CD4-positive, alpha-beta memory T cell (primary cell): Measurements from ENCODE around the gene NAALADL2. TPM values are rescaled to one million over a fixed set of nuclear protein-coding genes. Genes with fewer than 3 reads are reported as not detected.

Source experiments
- CTCF ChIA-PET: fragments of 350-600 bp; sonication (Branson Sonifier 250); formaldehyde crosslinking; loops from one replicate; lab custom pipeline; 2021; ENCODE audit warnings: inconsistent platforms; ENCODE audit not compliant: partially characterized antibody; lab: Charles Lee
- POLR2A ChIA-PET: fragments of 350-600 bp; sonication (Branson Sonifier 250); formaldehyde crosslinking; loops from one replicate; lab custom pipeline; 2021; ENCODE audit not compliant: partially characterized antibody; lab: Charles Lee
- DNase-seq, 5 donors: peaks; one replicate each; pipeline versions ENCODE4 v3.0.0 to v3.0.0-alpha.2; 2020 to 2022; ENCODE audit warnings: mixed read lengths in 1 of 5
- H3K27ac ChIP-seq: one replicate; pipeline ENCODE4 v1.7.0; 2013; ENCODE audit warnings: low read depth, low read length
- H3K27me3 ChIP-seq: 2 replicates; pipeline ENCODE4 v1.7.0; 2013; ENCODE audit warnings: mild to moderate bottlenecking, low read length, moderate library complexity; ENCODE audit not compliant: insufficient read depth
- H3K36me3 ChIP-seq: 2 replicates; pipeline ENCODE4 v1.7.0; 2013; ENCODE audit warnings: mild to moderate bottlenecking, low read length, moderate library complexity; ENCODE audit not compliant: insufficient read depth
- H3K4me1 ChIP-seq: 2 replicates; pipeline ENCODE4 v1.7.0; 2013; ENCODE audit warnings: mild to moderate bottlenecking, low read length, moderate library complexity; ENCODE audit not compliant: insufficient read depth
- H3K4me3 ChIP-seq, 2 donors: one replicate each; pipeline ENCODE4 v1.7.0; 2013; ENCODE audit warnings: low read length in 2 of 2, mild to moderate bottlenecking in 1 of 2
- H3K9me3 ChIP-seq, 2 donors: one replicate each; pipeline ENCODE4 v1.7.0; 2013; ENCODE audit warnings: low read length in 2 of 2, control low read depth in 1 of 2; ENCODE audit not compliant: control insufficient read depth in 1 of 2
- H3K27ac Mint-ChIP-seq, 7 donors: one replicate each; pipeline ENCODE4 v1.8.0; 2020 to 2021; ENCODE audit warnings: mixed read lengths in 7 of 7, mild to moderate bottlenecking in 6 of 7, inconsistent platforms in 3 of 7, moderate library complexity in 3 of 7
- H3K27me3 Mint-ChIP-seq, 2 donors: one replicate each; pipeline ENCODE4 v1.8.0; 2020 to 2021; ENCODE audit warnings: mixed read lengths in 2 of 2
- H3K36me3 Mint-ChIP-seq, 2 donors: one replicate each; pipeline ENCODE4 v1.8.0; 2020 to 2021; ENCODE audit warnings: mixed read lengths in 2 of 2, inconsistent platforms in 1 of 2, mild to moderate bottlenecking in 1 of 2
- H3K4me1 Mint-ChIP-seq, 4 donors: one replicate each; pipeline ENCODE4 v1.8.0; 2020 to 2021; ENCODE audit warnings: mixed read lengths in 4 of 4, mild to moderate bottlenecking in 1 of 4
- H3K4me3 Mint-ChIP-seq, 8 donors: one replicate each; pipeline ENCODE4 v1.8.0; 2020 to 2021; ENCODE audit warnings: mixed read lengths in 8 of 8, mild to moderate bottlenecking in 7 of 8, moderate library complexity in 6 of 8, inconsistent platforms in 3 of 8
- H3K9me3 Mint-ChIP-seq, 8 donors: one replicate each; pipeline ENCODE4 v1.8.0; 2020 to 2021; ENCODE audit warnings: mixed read lengths in 8 of 8, mild to moderate bottlenecking in 5 of 8, inconsistent platforms in 3 of 8, moderate library complexity in 1 of 8
- intact Hi-C: fragments of 100-400 bp; cut with micrococcal nuclease; formaldehyde crosslinking; loops from one replicate; pipeline ENCODE4 v1.15.1; 2023
- polyA plus RNA-seq, 2 donors: library from polyadenylated mRNA; unstranded; fragments of 300-500 nt; fragmentation: Illumina TruSeq; gene quantifications; one replicate each; pipeline ENCODE4 v1.2.3, GENCODE V29; 2021
- total RNA-seq, 2 experiments: library from RNA; stranded (reverse); gene quantifications; one replicate each; pipeline ENCODE4 v1.2.3, GENCODE V29; 2021

Gene NAALADL2
- total and polyA plus RNA-seq, 4 experiments from 2014 or later = not detected

GRCh38 chr3:175731543-175731942, 872.4 kb downstream of the NAALADL2 start:
- Histone ChIP-seq H3K27ac (no peak overlapping the region), H3K36me3 (no peaks in the 10 kb centered on the region), H3K27me3 (no peaks in the 10 kb centered on the region), H3K9me3 (no peaks in the 10 kb centered on the region), H3K4me3 (no peak overlapping the region), H3K4me1 (no peaks in the 10 kb centered on the region)
- ChIA-PET POLR2A (no interaction called here), CTCF (no interaction called here)
- no peak for DNase-seq
- no peaks in the 10 kb centered on the region for H3K36me3 Mint-ChIP-seq
- H3K4me3 Mint-ChIP-seq = no peak overlapping the region
- intact Hi-C loops = no loop called here
- peaks cover 2 to 12% (median 8%) of the 10 kb centered on the region in 8 donors for H3K9me3 Mint-ChIP-seq
- no peaks in the 10 kb centered on the region for H3K4me1 Mint-ChIP-seq
- no peak overlapping the region for H3K27ac Mint-ChIP-seq
- no peaks in the 10 kb centered on the region for H3K27me3 Mint-ChIP-seq

DNA sequence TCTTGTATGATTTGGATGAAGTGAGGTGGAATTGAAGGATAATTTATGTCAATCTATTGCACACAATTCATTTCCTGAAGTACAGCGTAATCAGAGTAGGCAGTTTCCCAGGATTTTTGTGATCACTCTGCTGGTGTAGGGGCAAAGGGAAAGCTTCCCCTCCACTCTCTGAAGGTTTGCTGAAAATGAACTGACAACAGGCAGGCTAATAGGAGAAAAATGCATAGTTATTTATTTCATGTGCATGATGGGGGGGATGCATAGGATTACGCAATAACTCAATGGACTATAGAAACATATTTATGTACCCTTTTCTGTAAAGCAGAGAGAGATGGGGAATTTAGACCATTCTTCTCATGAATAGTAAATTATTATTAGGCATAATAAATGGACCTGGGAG, 872.9 kb downstream of the NAALADL2 start:
- CTCF ChIA-PET = no interaction called here

DNA sequence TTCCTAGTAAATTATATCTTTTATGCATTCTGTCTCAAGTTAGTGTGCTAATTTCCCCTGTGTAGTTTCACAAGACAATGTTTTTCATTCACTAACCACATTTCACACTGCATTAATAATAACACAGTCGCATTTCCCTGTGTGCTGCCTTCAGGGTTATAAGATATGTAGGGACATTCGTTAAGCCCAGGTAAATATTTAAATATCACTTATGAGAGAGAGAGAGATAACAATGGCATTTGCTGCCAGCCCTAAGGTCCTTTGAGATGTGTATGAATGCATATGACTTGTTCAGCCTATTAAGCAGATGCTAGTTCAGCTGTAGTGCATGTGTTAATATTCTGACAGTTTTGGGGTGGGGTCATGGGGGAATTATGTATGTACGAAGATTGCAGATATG, 876.7 kb downstream of the NAALADL2 start:
- ChIA-PET CTCF (no interaction called here), POLR2A (no interaction called here)
- Histone ChIP-seq H3K27ac (no peak overlapping the region), H3K36me3 (no peaks in the 10 kb centered on the region), H3K9me3 (no peaks in the 10 kb centered on the region), H3K27me3 (no peaks in the 10 kb centered on the region), H3K4me1 (no peaks in the 10 kb centered on the region), H3K4me3 (no peak overlapping the region)
- Mint-ChIP-seq H3K9me3 (peaks cover 4 to 16% (median 6%) of the 10 kb centered on the region in 8 donors), H3K4me1 (no peaks in the 10 kb centered on the region), H3K27me3 (no peaks in the 10 kb centered on the region), H3K4me3 (no peak overlapping the region), H3K36me3 (no peaks in the 10 kb centered on the region), H3K27ac (no peak overlapping the region)
- intact Hi-C loops = no loop called here
- DNase-seq = no peak

More for the DNA sequence above, 872.9 kb downstream of the NAALADL2 start:
- Histone ChIP-seq H3K9me3 (no peaks in the 10 kb centered on the region), H3K4me1 (no peaks in the 10 kb centered on the region), H3K36me3 (no peaks in the 10 kb centered on the region), H3K4me3 (no peak overlapping the region), H3K27ac (no peak overlapping the region), H3K27me3 (no peaks in the 10 kb centered on the region)
- Mint-ChIP-seq H3K4me1 (no peaks in the 10 kb centered on the region), H3K9me3 (peaks cover 2 to 11% (median 8%) of the 10 kb centered on the region in 8 donors), H3K27me3 (no peaks in the 10 kb centered on the region), H3K36me3 (no peaks in the 10 kb centered on the region), H3K27ac (no peak overlapping the region), H3K4me3 (no peak overlapping the region)
- DNase-seq = no peak
- POLR2A ChIA-PET = no interaction called here
- intact Hi-C loops = no loop called here

DNA sequence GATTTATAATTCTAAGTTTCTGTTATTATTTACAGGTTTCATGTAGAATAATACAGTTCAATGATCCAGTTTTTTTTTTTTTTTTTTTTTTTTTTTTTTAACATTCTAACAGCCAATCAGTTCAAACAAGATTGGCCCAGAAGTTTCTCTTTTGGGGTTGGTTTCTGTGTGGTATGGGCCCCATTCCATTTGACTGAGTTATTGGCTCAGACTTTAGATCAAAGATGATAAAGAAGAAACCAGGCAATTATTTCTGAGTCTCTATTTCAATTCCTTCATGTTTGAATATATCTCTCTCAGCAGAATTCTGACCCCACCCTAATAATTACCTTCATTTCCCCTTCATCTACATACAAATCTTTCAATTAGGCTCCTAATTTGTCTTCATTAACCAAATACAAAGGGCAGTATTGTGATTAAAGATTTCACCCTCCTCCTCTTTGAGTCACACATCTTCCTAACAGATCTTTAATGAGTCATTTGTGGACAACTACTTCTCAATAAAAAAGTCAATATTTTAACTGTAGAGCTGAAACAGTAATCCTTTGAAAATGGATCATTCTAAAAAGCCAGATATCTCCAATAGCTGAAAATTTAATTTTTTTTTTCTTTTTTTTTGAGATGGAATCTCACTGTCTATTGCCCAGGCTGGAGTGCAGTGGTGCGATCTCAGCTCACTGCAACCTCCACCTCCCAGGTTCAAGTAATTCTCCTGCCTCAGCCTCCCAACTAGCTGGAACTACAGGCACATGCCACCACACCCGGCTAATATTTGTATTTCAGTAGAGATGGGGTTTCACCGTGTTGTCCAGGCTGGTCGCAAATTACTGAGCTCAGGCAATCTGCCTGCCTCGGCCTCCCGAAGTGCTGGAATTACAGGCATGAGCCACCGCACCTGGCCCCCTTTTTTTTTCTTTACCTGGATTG, 878.8 kb downstream of the NAALADL2 start:
- no peak for DNase-seq

DNA sequence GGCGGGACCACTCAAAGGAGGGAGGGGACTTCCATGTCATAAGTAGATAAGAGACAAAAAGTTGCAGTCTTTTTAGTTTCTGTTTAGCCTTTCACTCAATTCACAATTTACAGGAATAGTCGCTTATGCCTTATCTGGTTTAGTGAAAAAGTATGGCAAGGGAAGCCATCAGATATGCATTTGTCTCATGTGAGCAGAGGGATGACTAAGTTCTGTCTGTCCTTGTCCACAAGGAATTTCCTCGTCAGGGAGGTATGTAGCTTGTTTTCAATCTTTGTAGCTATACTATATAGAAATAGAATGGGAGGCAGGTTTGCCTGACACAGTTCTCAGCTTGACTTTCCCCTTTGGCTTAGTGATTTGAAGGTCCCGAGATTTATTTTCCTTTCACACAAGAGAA, 882.8 kb downstream of the NAALADL2 start:
- no peaks in the 10 kb centered on the region for H3K36me3 Mint-ChIP-seq
- H3K27ac Mint-ChIP-seq = no peak overlapping the region
- no peaks in the 10 kb centered on the region for H3K27me3 Mint-ChIP-seq
- H3K4me1 Mint-ChIP-seq = no peaks in the 10 kb centered on the region
- no peak overlapping the region for H3K4me3 ChIP-seq
- no peaks in the 10 kb centered on the region for H3K27me3 ChIP-seq
- intact Hi-C loops = no loop called here
- ChIA-PET POLR2A (no interaction called here), CTCF (no interaction called here)
- no peak for DNase-seq
- H3K36me3 ChIP-seq = no peaks in the 10 kb centered on the region
- no peaks in the 10 kb centered on the region for H3K9me3 ChIP-seq
- no peak overlapping the region for H3K27ac ChIP-seq
- peaks cover 0 to 11% (median 4%) of the 10 kb centered on the region in 8 donors for H3K9me3 Mint-ChIP-seq
- H3K4me3 Mint-ChIP-seq = no peak overlapping the region
- H3K4me1 ChIP-seq = no peaks in the 10 kb centered on the region

More for the DNA sequence above, 878.8 kb downstream of the NAALADL2 start:
- no peaks in the 10 kb centered on the region for H3K4me1 Mint-ChIP-seq
- Histone ChIP-seq H3K4me3 (no peak overlapping the region), H3K27me3 (no peaks in the 10 kb centered on the region), H3K27ac (no peak overlapping the region), H3K36me3 (no peaks in the 10 kb centered on the region), H3K4me1 (no peaks in the 10 kb centered on the region), H3K9me3 (no peaks in the 10 kb centered on the region)
- ChIA-PET POLR2A (no interaction called here), CTCF (no interaction called here)
- no peak overlapping the region for H3K4me3 Mint-ChIP-seq
- H3K9me3 Mint-ChIP-seq = peaks cover 2 to 18% (median 8%) of the 10 kb centered on the region in 8 donors
- no peak overlapping the region for H3K27ac Mint-ChIP-seq
- H3K36me3 Mint-ChIP-seq = no peaks in the 10 kb centered on the region
- intact Hi-C loops = no loop called here
- no peaks in the 10 kb centered on the region for H3K27me3 Mint-ChIP-seq

GRCh38 chr3:175743733-175744400, 884.7 kb downstream of the NAALADL2 start:
- no peak overlapping the region for H3K27ac Mint-ChIP-seq
- Histone ChIP-seq H3K27ac (no peak overlapping the region), H3K4me1 (no peaks in the 10 kb centered on the region), H3K4me3 (no peak overlapping the region), H3K27me3 (no peaks in the 10 kb centered on the region), H3K36me3 (no peaks in the 10 kb centered on the region), H3K9me3 (no peaks in the 10 kb centered on the region)
- H3K4me1 Mint-ChIP-seq = no peaks in the 10 kb centered on the region
- H3K36me3 Mint-ChIP-seq = no peaks in the 10 kb centered on the region
- intact Hi-C loops = no loop called here
- POLR2A ChIA-PET = no interaction called here
- DNase-seq = no peak
- peaks cover 0 to 9% (median 6%) of the 10 kb centered on the region in 8 donors for H3K9me3 Mint-ChIP-seq
- CTCF ChIA-PET = no interaction called here
- H3K27me3 Mint-ChIP-seq = no peaks in the 10 kb centered on the region
- H3K4me3 Mint-ChIP-seq = no peak overlapping the region

- no peaks in the 10 kb centered on the region for H3K27me3 Mint-ChIP-seq
These were observed 887.2 kb downstream of the NAALADL2 start for GRCh38 chr3:175746308-175746707.

More at GRCh38 chr3:175746308-175746707, 887.2 kb downstream of the NAALADL2 start:
- no peak overlapping the region for H3K27ac Mint-ChIP-seq
- H3K9me3 Mint-ChIP-seq = peaks cover 0 to 7% (median 4%) of the 10 kb centered on the region in 8 donors
- ChIA-PET CTCF (no interaction called here), POLR2A (no interaction called here)
- Histone ChIP-seq H3K4me3 (no peak overlapping the region), H3K4me1 (no peaks in the 10 kb centered on the region), H3K27me3 (no peaks in the 10 kb centered on the region), H3K9me3 (no peaks in the 10 kb centered on the region), H3K27ac (no peak overlapping the region), H3K36me3 (no peaks in the 10 kb centered on the region)
- no peaks in the 10 kb centered on the region for H3K36me3 Mint-ChIP-seq
- no peak overlapping the region for H3K4me3 Mint-ChIP-seq
- H3K4me1 Mint-ChIP-seq = no peaks in the 10 kb centered on the region
- intact Hi-C loops = no loop called here
- DNase-seq = no peak
